CD4-positive, alpha-beta memory T cell (primary cell): Measurements from ENCODE around the gene SPRYD3. TPM values are rescaled to one million over a fixed set of nuclear protein-coding genes. Genes with fewer than 3 reads are reported as not detected.
A peak's percentile ranks its signal among the peaks of the same experiment; 100 is the strongest.

ENCODE experiments used
- CTCF ChIA-PET: fragments of 350-600 bp; sonication (Branson Sonifier 250); formaldehyde crosslinking; loops from one replicate; lab custom pipeline; 2021; ENCODE audit warnings: inconsistent platforms; ENCODE audit not compliant: partially characterized antibody; lab: Charles Lee
- POLR2A ChIA-PET: fragments of 350-600 bp; sonication (Branson Sonifier 250); formaldehyde crosslinking; loops from one replicate; lab custom pipeline; 2021; ENCODE audit not compliant: partially characterized antibody; lab: Charles Lee
- DNase-seq, 5 donors: peaks; one replicate each; pipeline versions ENCODE4 v3.0.0 to v3.0.0-alpha.2; 2020 to 2022; ENCODE audit warnings: mixed read lengths in 1 of 5
- H3K27ac ChIP-seq: one replicate; pipeline ENCODE4 v1.7.0; 2013; ENCODE audit warnings: low read depth, low read length
- H3K27me3 ChIP-seq: 2 replicates; pipeline ENCODE4 v1.7.0; 2013; ENCODE audit warnings: mild to moderate bottlenecking, low read length, moderate library complexity; ENCODE audit not compliant: insufficient read depth
- H3K36me3 ChIP-seq: 2 replicates; pipeline ENCODE4 v1.7.0; 2013; ENCODE audit warnings: mild to moderate bottlenecking, low read length, moderate library complexity; ENCODE audit not compliant: insufficient read depth
- H3K4me1 ChIP-seq: 2 replicates; pipeline ENCODE4 v1.7.0; 2013; ENCODE audit warnings: mild to moderate bottlenecking, low read length, moderate library complexity; ENCODE audit not compliant: insufficient read depth
- H3K4me3 ChIP-seq, 2 donors: one replicate each; pipeline ENCODE4 v1.7.0; 2013; ENCODE audit warnings: low read length in 2 of 2, mild to moderate bottlenecking in 1 of 2
- H3K9me3 ChIP-seq, 2 donors: one replicate each; pipeline ENCODE4 v1.7.0; 2013; ENCODE audit warnings: low read length in 2 of 2, control low read depth in 1 of 2; ENCODE audit not compliant: control insufficient read depth in 1 of 2
- H3K27ac Mint-ChIP-seq, 7 donors: one replicate each; pipeline ENCODE4 v1.8.0; 2020 to 2021; ENCODE audit warnings: mixed read lengths in 7 of 7, mild to moderate bottlenecking in 6 of 7, inconsistent platforms in 3 of 7, moderate library complexity in 3 of 7
- H3K27me3 Mint-ChIP-seq, 2 donors: one replicate each; pipeline ENCODE4 v1.8.0; 2020 to 2021; ENCODE audit warnings: mixed read lengths in 2 of 2
- H3K36me3 Mint-ChIP-seq, 2 donors: one replicate each; pipeline ENCODE4 v1.8.0; 2020 to 2021; ENCODE audit warnings: mixed read lengths in 2 of 2, inconsistent platforms in 1 of 2, mild to moderate bottlenecking in 1 of 2
- H3K4me1 Mint-ChIP-seq, 4 donors: one replicate each; pipeline ENCODE4 v1.8.0; 2020 to 2021; ENCODE audit warnings: mixed read lengths in 4 of 4, mild to moderate bottlenecking in 1 of 4
- H3K4me3 Mint-ChIP-seq, 8 donors: one replicate each; pipeline ENCODE4 v1.8.0; 2020 to 2021; ENCODE audit warnings: mixed read lengths in 8 of 8, mild to moderate bottlenecking in 7 of 8, moderate library complexity in 6 of 8, inconsistent platforms in 3 of 8
- H3K9me3 Mint-ChIP-seq, 8 donors: one replicate each; pipeline ENCODE4 v1.8.0; 2020 to 2021; ENCODE audit warnings: mixed read lengths in 8 of 8, mild to moderate bottlenecking in 5 of 8, inconsistent platforms in 3 of 8, moderate library complexity in 1 of 8
- intact Hi-C: fragments of 100-400 bp; cut with micrococcal nuclease; formaldehyde crosslinking; loops from one replicate; pipeline ENCODE4 v1.15.1; 2023
- polyA plus RNA-seq, 2 donors: library from polyadenylated mRNA; unstranded; fragments of 300-500 nt; fragmentation: Illumina TruSeq; gene quantifications; one replicate each; pipeline ENCODE4 v1.2.3, GENCODE V29; 2021
- total RNA-seq, 2 experiments: library from RNA; stranded (reverse); gene quantifications; one replicate each; pipeline ENCODE4 v1.2.3, GENCODE V29; 2021

SPRYD3 gene, protein sequence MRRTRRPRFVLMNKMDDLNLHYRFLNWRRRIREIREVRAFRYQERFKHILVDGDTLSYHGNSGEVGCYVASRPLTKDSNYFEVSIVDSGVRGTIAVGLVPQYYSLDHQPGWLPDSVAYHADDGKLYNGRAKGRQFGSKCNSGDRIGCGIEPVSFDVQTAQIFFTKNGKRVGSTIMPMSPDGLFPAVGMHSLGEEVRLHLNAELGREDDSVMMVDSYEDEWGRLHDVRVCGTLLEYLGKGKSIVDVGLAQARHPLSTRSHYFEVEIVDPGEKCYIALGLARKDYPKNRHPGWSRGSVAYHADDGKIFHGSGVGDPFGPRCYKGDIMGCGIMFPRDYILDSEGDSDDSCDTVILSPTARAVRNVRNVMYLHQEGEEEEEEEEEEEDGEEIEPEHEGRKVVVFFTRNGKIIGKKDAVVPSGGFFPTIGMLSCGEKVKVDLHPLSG
- total RNA-seq = 10 to 100 TPM; 54.3 to 59.3 TPM
- polyA plus RNA-seq = 10 to 100 TPM; 54.2 to 71.7 TPM

DNA sequence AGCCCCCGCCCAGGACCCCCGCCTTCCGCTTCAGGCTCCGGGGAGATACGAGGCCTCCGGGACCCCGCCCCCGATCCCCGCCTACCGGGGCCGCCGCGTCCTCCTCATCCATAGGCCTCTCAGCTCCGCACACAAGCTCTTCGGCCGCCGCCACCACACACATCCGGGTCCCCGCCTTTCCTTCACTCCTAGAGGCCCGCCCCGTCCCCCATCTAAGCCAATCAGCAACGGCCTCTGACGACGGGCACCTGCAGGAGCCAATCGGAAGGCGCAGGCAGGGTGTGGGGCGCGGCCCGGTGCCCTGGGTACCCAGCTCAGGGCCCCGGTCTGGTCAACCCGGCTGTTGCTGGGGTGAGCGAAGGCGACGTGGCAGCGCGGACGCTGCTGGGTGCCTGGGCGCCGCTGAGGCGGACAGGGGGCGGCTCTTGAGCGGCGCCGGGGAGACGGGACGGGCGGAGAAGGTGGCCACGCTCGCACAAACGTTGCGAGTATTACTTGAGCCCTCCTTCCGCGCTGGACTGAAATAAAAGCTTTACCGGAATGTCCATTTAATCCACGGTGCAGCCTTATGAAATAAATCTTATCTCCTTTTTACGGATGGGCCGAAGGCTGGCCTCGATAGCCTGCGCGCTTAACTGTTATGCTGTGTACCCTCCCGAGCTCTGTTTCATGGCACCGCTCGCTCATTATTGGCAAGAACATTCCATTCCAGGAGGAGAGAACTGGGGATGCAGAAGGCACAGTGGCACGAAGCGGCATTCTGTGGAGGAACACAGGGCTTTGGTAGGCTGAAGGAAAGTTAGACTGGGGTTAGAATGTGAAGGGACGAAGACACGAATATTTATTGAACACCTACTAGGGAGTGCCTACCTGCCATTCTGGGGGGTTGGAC lies at the start of gene SPRYD3:
TSS of gene SPRYD3 (minus strand) at position 165 of the 892 bp plus-strand sequence. CDS start at position 108, 57 bp downstream.
- H3K4me3 ChIP-seq = peak within 1 kb of the TSS; percentile 73
- H3K27me3 ChIP-seq = no peaks in the 10 kb centered on the region
- DNase-seq = peak; percentile 96 to 99 (median 97)
- peak within 1 kb of the TSS; percentile 92 to 98 (median 95) for H3K27ac Mint-ChIP-seq
- CTCF ChIA-PET = interaction anchor here (0.8 to 27.0 kb wide), 9 partner anchors 8 to 209 kb away, joined by 3 to 511 read pairs (median 8); partner anchors contain the start of genes IGFBP6 and SOAT2
- peaks cover 23 to 61% (median 39%) of the 10 kb centered on the region in 4 donors for H3K4me1 Mint-ChIP-seq
- intact Hi-C loops = loop anchor here (1.0 kb wide), 2 partner anchors 20 to 101 kb away; partner anchors contain the start of genes CSAD and ZNF740
- POLR2A ChIA-PET = interaction anchor here (0.9 to 4.6 kb wide), 29 partner anchors 8 to 429 kb away, joined by 3 to 40 read pairs (median 4); partner anchors contain the start of genes CSAD, EIF4B, IGFBP6 and ITGB7
- peaks cover 29% of the 10 kb centered on the region for H3K4me1 ChIP-seq
- no peaks in the 10 kb centered on the region for H3K27me3 Mint-ChIP-seq
- peak within 1 kb of the TSS; percentile 89 to 97 (median 94) for H3K4me3 Mint-ChIP-seq
- H3K36me3 Mint-ChIP-seq = peaks cover 14 to 32% of the 10 kb centered on the region in 2 donors
- H3K9me3 Mint-ChIP-seq = no peaks in the 10 kb centered on the region
- H3K9me3 ChIP-seq = no peaks in the 10 kb centered on the region
- peak within 1 kb of the TSS; percentile 83 for H3K27ac ChIP-seq
- peaks cover 20% of the 10 kb centered on the region for H3K36me3 ChIP-seq

DNA sequence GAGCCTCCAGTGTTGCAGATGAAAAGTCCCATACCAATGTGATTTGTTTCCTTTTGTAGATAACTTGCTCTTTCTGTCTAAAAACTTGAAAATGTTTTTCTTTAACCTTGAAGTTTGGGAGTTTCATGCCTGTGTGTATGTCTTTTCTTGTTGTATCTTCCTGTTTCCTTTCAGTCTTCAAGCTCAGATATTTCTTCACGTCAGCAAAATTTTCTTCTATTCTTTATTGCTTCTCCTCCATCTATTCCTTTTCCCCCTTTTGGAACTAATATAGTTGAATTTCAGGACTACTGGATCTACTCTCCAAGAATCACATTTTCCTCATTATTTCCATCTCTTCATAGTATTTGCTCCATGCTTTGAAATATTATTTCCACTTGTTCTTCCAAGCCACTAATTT lies 48.0 kb upstream of the SPRYD3 start:
- no peaks in the 10 kb centered on the region for H3K9me3 ChIP-seq
- Mint-ChIP-seq H3K4me1 (peaks cover 0 to 4% (median 0%) of the 10 kb centered on the region in 4 donors), H3K36me3 (no peaks in the 10 kb centered on the region), H3K9me3 (no peaks in the 10 kb centered on the region), H3K4me3 (no peak overlapping the region), H3K27ac (no peak overlapping the region), H3K27me3 (peaks cover 3 to 6% of the 10 kb centered on the region in 2 donors)
- DNase-seq = no peak
- ChIA-PET CTCF (interaction anchor here (1.5 kb wide), 1 partner anchor 33 kb away, joined by 3 read pairs; no protein-coding TSS in a partner anchor), POLR2A (no interaction called here)
- intact Hi-C loops = no loop called here
- H3K4me3 ChIP-seq = no peak overlapping the region
- no peaks in the 10 kb centered on the region for H3K27me3 ChIP-seq
- H3K4me1 ChIP-seq = no peaks in the 10 kb centered on the region
- H3K36me3 ChIP-seq = no peaks in the 10 kb centered on the region
- H3K27ac ChIP-seq = no peak overlapping the region

DNA sequence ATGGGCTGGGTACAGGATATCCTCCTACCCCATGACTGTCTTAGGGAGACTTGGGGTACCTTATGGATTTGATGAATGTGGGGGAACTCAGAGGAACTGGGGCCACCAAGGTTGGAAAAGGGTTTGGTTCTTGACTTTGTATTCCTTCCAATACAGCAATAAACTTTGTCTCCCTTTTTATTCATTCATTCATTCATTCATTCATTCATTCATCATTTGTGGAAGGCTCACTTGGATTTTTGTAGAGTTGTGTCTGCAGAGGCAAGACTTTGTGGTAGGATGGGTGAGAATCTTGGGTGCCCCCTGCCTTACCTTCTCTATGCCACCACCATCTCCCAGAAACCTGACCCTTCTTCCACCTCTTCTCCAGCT lies 45.1 kb upstream of the SPRYD3 start:
- CTCF ChIA-PET = no interaction called here
- no peaks in the 10 kb centered on the region for H3K4me1 ChIP-seq
- no peak for DNase-seq
- Mint-ChIP-seq H3K4me3 (no peak overlapping the region), H3K36me3 (no peaks in the 10 kb centered on the region), H3K9me3 (no peaks in the 10 kb centered on the region), H3K27ac (no peak overlapping the region), H3K4me1 (peaks cover 0 to 4% (median 0%) of the 10 kb centered on the region in 4 donors), H3K27me3 (peaks cover 3 to 6% of the 10 kb centered on the region in 2 donors)
- H3K27me3 ChIP-seq = no peaks in the 10 kb centered on the region
- intact Hi-C loops = no loop called here
- no peaks in the 10 kb centered on the region for H3K36me3 ChIP-seq
- no peak overlapping the region for H3K4me3 ChIP-seq
- POLR2A ChIA-PET = no interaction called here
- H3K9me3 ChIP-seq = no peaks in the 10 kb centered on the region
- H3K27ac ChIP-seq = no peak overlapping the region

DNA sequence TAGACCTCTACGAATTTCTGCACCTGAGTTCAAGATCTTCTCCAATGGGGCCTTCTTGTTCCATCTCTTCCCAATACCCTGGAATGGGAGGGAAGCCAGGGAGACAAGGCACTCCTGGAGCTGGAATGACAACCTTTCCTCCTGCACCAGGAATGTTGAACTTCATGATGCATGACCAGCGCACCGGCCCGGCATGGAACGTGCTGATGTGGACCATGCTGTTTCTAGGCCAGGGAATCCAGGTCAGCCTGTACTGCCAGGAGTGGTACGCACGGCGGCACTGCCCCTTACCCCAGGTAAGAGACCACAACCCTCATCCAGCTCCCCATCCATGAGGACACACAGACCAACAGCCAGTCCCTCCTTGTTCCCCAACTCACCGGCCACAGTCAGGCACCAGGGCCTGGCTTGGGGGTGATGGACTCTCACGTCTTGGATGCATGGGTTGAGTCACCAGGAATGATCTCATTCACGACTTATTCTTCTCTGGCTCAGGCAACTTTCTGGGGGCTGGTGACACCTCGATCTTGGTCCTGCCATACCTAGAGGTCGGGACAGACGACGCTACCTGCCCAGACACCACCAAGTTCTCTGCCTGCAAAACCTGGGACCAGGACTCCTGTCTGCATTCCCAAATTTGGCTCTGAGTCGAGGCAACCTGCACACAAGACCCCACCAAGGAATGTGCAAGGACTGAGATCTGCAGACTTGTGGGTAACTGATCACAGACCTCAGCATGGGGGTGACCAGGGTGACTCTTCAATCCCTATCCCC lies 44.6 kb upstream of the SPRYD3 start:
- Mint-ChIP-seq H3K36me3 (no peaks in the 10 kb centered on the region), H3K9me3 (no peaks in the 10 kb centered on the region), H3K27ac (peak overlapping the region in 1 of 7 donors; percentile 62), H3K4me3 (no peak overlapping the region), H3K27me3 (peaks cover 3 to 6% of the 10 kb centered on the region in 2 donors), H3K4me1 (peaks cover 0 to 4% (median 0%) of the 10 kb centered on the region in 4 donors)
- H3K36me3 ChIP-seq = no peaks in the 10 kb centered on the region
- ChIA-PET CTCF (no interaction called here), POLR2A (no interaction called here)
- no peak overlapping the region for H3K27ac ChIP-seq
- no peaks in the 10 kb centered on the region for H3K4me1 ChIP-seq
- no peaks in the 10 kb centered on the region for H3K27me3 ChIP-seq
- intact Hi-C loops = no loop called here
- H3K4me3 ChIP-seq = no peak overlapping the region
- DNase-seq = no peak
- no peaks in the 10 kb centered on the region for H3K9me3 ChIP-seq

DNA sequence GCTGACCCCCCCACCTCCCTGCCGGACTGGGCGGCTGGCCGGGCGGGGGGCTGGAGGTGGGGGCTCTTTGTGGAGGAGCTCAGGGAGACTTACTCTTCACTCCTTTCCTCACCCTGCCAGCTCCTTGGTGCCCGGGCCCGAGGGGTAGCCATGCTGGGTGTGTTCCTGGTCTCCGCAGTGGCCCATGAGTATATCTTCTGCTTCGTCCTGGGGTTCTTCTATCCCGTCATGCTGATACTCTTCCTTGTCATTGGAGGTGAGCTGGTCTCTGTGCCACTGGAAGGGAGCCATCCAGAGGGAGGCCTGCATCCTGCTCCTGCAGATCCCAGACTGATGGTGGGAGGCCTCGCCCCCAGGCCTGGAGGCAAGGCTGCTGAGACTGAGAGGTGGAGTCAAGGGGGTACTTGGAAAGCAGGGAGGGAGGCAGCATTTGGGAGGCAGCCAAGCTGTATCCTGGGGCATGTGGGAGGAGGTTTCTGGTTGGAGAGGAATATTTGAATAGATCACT lies 43.8 kb upstream of the SPRYD3 start:
- intact Hi-C loops = no loop called here
- no peaks in the 10 kb centered on the region for H3K27me3 ChIP-seq
- ChIA-PET POLR2A (no interaction called here), CTCF (no interaction called here)
- Mint-ChIP-seq H3K4me1 (peaks cover 0 to 4% (median 0%) of the 10 kb centered on the region in 4 donors), H3K27ac (peak overlapping the region in 2 of 7 donors; percentile 6 to 55), H3K9me3 (no peaks in the 10 kb centered on the region), H3K36me3 (no peaks in the 10 kb centered on the region), H3K4me3 (no peak overlapping the region), H3K27me3 (peaks cover 3 to 6% of the 10 kb centered on the region in 2 donors)
- H3K4me3 ChIP-seq = no peak overlapping the region
- no peaks in the 10 kb centered on the region for H3K4me1 ChIP-seq
- no peak for DNase-seq
- H3K9me3 ChIP-seq = no peaks in the 10 kb centered on the region
- H3K27ac ChIP-seq = no peak overlapping the region
- H3K36me3 ChIP-seq = no peaks in the 10 kb centered on the region

DNA sequence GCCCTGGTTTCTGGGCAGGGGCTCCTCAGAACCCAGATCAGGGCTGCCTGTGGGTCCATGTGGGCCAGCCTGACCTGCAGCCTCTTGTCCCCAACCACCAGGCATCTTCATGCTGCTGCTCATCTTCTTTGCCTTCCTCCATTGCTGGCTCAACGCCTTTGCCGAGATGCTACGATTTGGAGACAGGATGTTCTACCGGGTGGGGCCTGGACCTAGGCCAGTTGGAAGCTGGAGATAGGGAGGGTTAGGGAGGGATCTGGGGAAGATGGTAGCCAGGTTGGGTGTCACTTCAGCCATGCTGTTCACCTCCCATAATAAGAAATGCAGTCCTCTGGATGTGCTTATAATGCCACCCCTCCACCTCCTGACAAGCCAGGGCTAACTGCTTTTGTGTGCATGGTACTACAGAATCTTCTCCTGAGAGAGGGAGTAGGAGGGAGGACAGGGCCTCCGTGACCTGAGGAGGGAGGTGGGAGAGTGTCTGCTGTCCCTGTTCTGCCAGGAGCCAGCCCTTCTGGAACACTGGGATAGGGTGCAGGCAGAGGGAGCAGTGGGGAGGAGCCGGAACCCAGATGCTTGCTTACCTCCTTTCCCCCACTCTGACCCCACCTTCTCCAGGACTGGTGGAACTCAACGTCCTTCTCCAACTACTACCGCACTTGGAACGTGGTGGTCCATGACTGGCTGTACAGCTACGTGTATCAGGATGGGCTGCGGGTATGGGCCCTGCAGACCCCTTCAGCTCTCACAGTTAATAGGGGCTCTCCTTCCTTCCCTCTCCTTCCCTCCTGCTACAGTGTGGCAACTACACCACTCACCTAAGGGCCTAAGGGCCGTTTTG lies 41.7 kb upstream of the SPRYD3 start:
- ChIA-PET CTCF (no interaction called here), POLR2A (no interaction called here)
- intact Hi-C loops = no loop called here
- H3K27me3 ChIP-seq = no peaks in the 10 kb centered on the region
- Mint-ChIP-seq H3K9me3 (no peaks in the 10 kb centered on the region), H3K27me3 (peaks cover 0 to 2% of the 10 kb centered on the region in 2 donors), H3K36me3 (no peaks in the 10 kb centered on the region), H3K4me1 (no peaks in the 10 kb centered on the region), H3K4me3 (no peak overlapping the region), H3K27ac (no peak overlapping the region)
- H3K36me3 ChIP-seq = no peaks in the 10 kb centered on the region
- peak in 1 of 5 donors; percentile 22 for DNase-seq
- H3K27ac ChIP-seq = no peak overlapping the region
- no peaks in the 10 kb centered on the region for H3K9me3 ChIP-seq
- H3K4me1 ChIP-seq = no peaks in the 10 kb centered on the region
- H3K4me3 ChIP-seq = no peak overlapping the region
